Activated T-cell treated with anti-CD3 and anti-CD28 coated beads, Interleukin-2, amount 50 U/mL, for 24 hours (primary cell): ENCODE results near the gene QPCT.

Experiments
- DNase-seq: peaks from one replicate; pipeline ENCODE4 v3.0.0-alpha.2; 2020
- H3K27ac Mint-ChIP-seq: 2 replicates; pipeline ENCODE4 v1.8.0; 2020; ENCODE audit warnings: mild to moderate bottlenecking, mixed read lengths
- H3K27me3 Mint-ChIP-seq: 2 replicates; pipeline ENCODE4 v1.8.0; 2020; ENCODE audit warnings: mixed read lengths
- H3K36me3 Mint-ChIP-seq: 2 replicates; pipeline ENCODE4 v1.8.0; 2020; ENCODE audit warnings: low read depth, mixed read lengths
- H3K4me1 Mint-ChIP-seq: 2 replicates; pipeline ENCODE4 v1.8.0; 2020; ENCODE audit warnings: low read depth, mixed read lengths
- H3K4me3 Mint-ChIP-seq: 2 replicates; pipeline ENCODE4 v1.8.0; 2020; ENCODE audit warnings: mild to moderate bottlenecking, moderate library complexity, mixed read lengths
- H3K9me3 Mint-ChIP-seq: 2 replicates; pipeline ENCODE4 v1.8.0; 2020; ENCODE audit warnings: mixed read lengths

Gene QPCT

GRCh38 chr2:37358466-37358865 is 14.0 kb downstream of the QPCT start:
- H3K4me3 Mint-ChIP-seq, result no peak overlapping the region
- no peak overlapping the region for H3K27ac Mint-ChIP-seq
- DNase-seq, result no peak
- no peaks in the 10 kb centered on the region for H3K4me1 Mint-ChIP-seq
- H3K27me3 Mint-ChIP-seq, result peaks cover 58% of the 10 kb centered on the region
- H3K36me3 Mint-ChIP-seq, result no peaks in the 10 kb centered on the region
- no peaks in the 10 kb centered on the region for H3K9me3 Mint-ChIP-seq

GRCh38 chr2:37361216-37361815 is 16.9 kb downstream of the QPCT start:
- no peak overlapping the region for H3K4me3 Mint-ChIP-seq
- no peaks in the 10 kb centered on the region for H3K4me1 Mint-ChIP-seq
- H3K27ac Mint-ChIP-seq, result no peak overlapping the region
- no peaks in the 10 kb centered on the region for H3K9me3 Mint-ChIP-seq
- no peak for DNase-seq
- peaks cover 51% of the 10 kb centered on the region for H3K27me3 Mint-ChIP-seq
- H3K36me3 Mint-ChIP-seq, result no peaks in the 10 kb centered on the region

GRCh38 chr2:37361994-37362698 is 17.7 kb downstream of the QPCT start:
- H3K9me3 Mint-ChIP-seq, result no peaks in the 10 kb centered on the region
- no peaks in the 10 kb centered on the region for H3K36me3 Mint-ChIP-seq
- DNase-seq, result no peak
- H3K4me1 Mint-ChIP-seq, result no peaks in the 10 kb centered on the region
- no peak overlapping the region for H3K4me3 Mint-ChIP-seq
- peaks cover 47% of the 10 kb centered on the region for H3K27me3 Mint-ChIP-seq
- no peak overlapping the region for H3K27ac Mint-ChIP-seq

- peaks cover 35% of the 10 kb centered on the region for H3K27me3 Mint-ChIP-seq
- H3K4me1 Mint-ChIP-seq, result peaks cover 2% of the 10 kb centered on the region
- no peaks in the 10 kb centered on the region for H3K36me3 Mint-ChIP-seq
- H3K4me3 Mint-ChIP-seq, result no peak overlapping the region
- H3K9me3 Mint-ChIP-seq, result no peaks in the 10 kb centered on the region
- H3K27ac Mint-ChIP-seq, result no peak overlapping the region
- DNase-seq, result no peak
These were observed 19.9 kb downstream of the QPCT start for GRCh38 chr2:37364351-37364750.

- H3K9me3 Mint-ChIP-seq, result no peaks in the 10 kb centered on the region
- peaks cover 3% of the 10 kb centered on the region for H3K36me3 Mint-ChIP-seq
- peaks cover 26% of the 10 kb centered on the region for H3K27me3 Mint-ChIP-seq
- no peak overlapping the region for H3K27ac Mint-ChIP-seq
- H3K4me1 Mint-ChIP-seq, result peaks cover 5% of the 10 kb centered on the region
- no peak overlapping the region for H3K4me3 Mint-ChIP-seq
- DNase-seq, result no peak
These were observed 21.2 kb downstream of the QPCT start for GRCh38 chr2:37365669-37366068.

GRCh38 chr2:37366773-37367172 is 22.3 kb downstream of the QPCT start:
- Mint-ChIP-seq H3K9me3 (no peaks in the 10 kb centered on the region), H3K27me3 (peaks cover 24% of the 10 kb centered on the region), H3K4me3 (peak overlapping the region; percentile 32)

GRCh38 chr2:37367310-37367709 is 22.9 kb downstream of the QPCT start:
- peak overlapping the region; percentile 53 for H3K27ac Mint-ChIP-seq
- no peak for DNase-seq
- H3K4me3 Mint-ChIP-seq, result no peak overlapping the region
- peaks cover 24% of the 10 kb centered on the region for H3K27me3 Mint-ChIP-seq
- no peaks in the 10 kb centered on the region for H3K9me3 Mint-ChIP-seq
- peaks cover 4% of the 10 kb centered on the region for H3K36me3 Mint-ChIP-seq
- peaks cover 6% of the 10 kb centered on the region for H3K4me1 Mint-ChIP-seq

More at GRCh38 chr2:37366773-37367172, 22.3 kb downstream of the QPCT start:
- Mint-ChIP-seq H3K36me3 (peaks cover 4% of the 10 kb centered on the region), H3K27ac (peak overlapping the region; percentile 53), H3K4me1 (peaks cover 6% of the 10 kb centered on the region)
- no peak for DNase-seq

- Mint-ChIP-seq H3K9me3 (no peaks in the 10 kb centered on the region), H3K4me1 (peaks cover 6% of the 10 kb centered on the region), H3K36me3 (peaks cover 4% of the 10 kb centered on the region), H3K27ac (peak overlapping the region; percentile 51), H3K27me3 (peaks cover 24% of the 10 kb centered on the region), H3K4me3 (peak overlapping the region; percentile 39)
- no peak for DNase-seq
These were observed 23.6 kb downstream of the QPCT start for GRCh38 chr2:37367984-37368383.

GRCh38 chr2:37370666-37371065 is 26.2 kb downstream of the QPCT start:
- H3K4me3 Mint-ChIP-seq, result no peak overlapping the region
- peaks cover 4% of the 10 kb centered on the region for H3K36me3 Mint-ChIP-seq
- H3K4me1 Mint-ChIP-seq, result peaks cover 16% of the 10 kb centered on the region
- H3K27ac Mint-ChIP-seq, result no peak overlapping the region
- H3K9me3 Mint-ChIP-seq, result no peaks in the 10 kb centered on the region
- peaks cover 37% of the 10 kb centered on the region for H3K27me3 Mint-ChIP-seq
- no peak for DNase-seq

GRCh38 chr2:37372000-37372399 is 27.6 kb downstream of the QPCT start:
- Mint-ChIP-seq H3K36me3 (peaks cover 4% of the 10 kb centered on the region), H3K27ac (no peak overlapping the region), H3K27me3 (peaks cover 37% of the 10 kb centered on the region)

GRCh38 chr2:37375741-37376288 is 31.4 kb downstream of the QPCT start:
- Mint-ChIP-seq H3K27ac (peak overlapping the region; percentile 69), H3K36me3 (no peaks in the 10 kb centered on the region), H3K4me1 (peaks cover 42% of the 10 kb centered on the region), H3K4me3 (peak overlapping the region; percentile 52), H3K9me3 (no peaks in the 10 kb centered on the region), H3K27me3 (peaks cover 45% of the 10 kb centered on the region)
- DNase-seq, result no peak

More at GRCh38 chr2:37372000-37372399, 27.6 kb downstream of the QPCT start:
- no peak overlapping the region for H3K4me3 Mint-ChIP-seq
- no peak for DNase-seq
- no peaks in the 10 kb centered on the region for H3K9me3 Mint-ChIP-seq
- peaks cover 30% of the 10 kb centered on the region for H3K4me1 Mint-ChIP-seq

GRCh38 chr2:37376421-37377186 is 32.2 kb downstream of the QPCT start:
- peak; percentile 55 for DNase-seq
- Mint-ChIP-seq H3K27ac (peak overlapping the region; percentile 94), H3K36me3 (no peaks in the 10 kb centered on the region), H3K9me3 (no peaks in the 10 kb centered on the region), H3K27me3 (peaks cover 39% of the 10 kb centered on the region), H3K4me3 (peak overlapping the region; percentile 52), H3K4me1 (peaks cover 42% of the 10 kb centered on the region)

GRCh38 chr2:37377187-37377532 is 32.7 kb downstream of the QPCT start:
- H3K27me3 Mint-ChIP-seq, result peaks cover 33% of the 10 kb centered on the region
- H3K4me1 Mint-ChIP-seq, result peaks cover 42% of the 10 kb centered on the region
- H3K4me3 Mint-ChIP-seq, result peak overlapping the region; percentile 52
- DNase-seq, result no peak
- no peaks in the 10 kb centered on the region for H3K36me3 Mint-ChIP-seq
- H3K9me3 Mint-ChIP-seq, result no peaks in the 10 kb centered on the region
- peak overlapping the region; percentile 94 for H3K27ac Mint-ChIP-seq

- no peak overlapping the region for H3K27ac Mint-ChIP-seq
- no peaks in the 10 kb centered on the region for H3K9me3 Mint-ChIP-seq
- H3K4me1 Mint-ChIP-seq, result peaks cover 42% of the 10 kb centered on the region
- H3K27me3 Mint-ChIP-seq, result peaks cover 24% of the 10 kb centered on the region
- H3K4me3 Mint-ChIP-seq, result no peak overlapping the region
- no peak for DNase-seq
- H3K36me3 Mint-ChIP-seq, result no peaks in the 10 kb centered on the region
These were observed 34.0 kb downstream of the QPCT start for GRCh38 chr2:37378411-37378810.
